ENCODE data around the gene MBNL1.
A peak's percentile ranks its signal among the peaks of the same experiment; 100 is the strongest.

The MBNL1 gene

DNA sequence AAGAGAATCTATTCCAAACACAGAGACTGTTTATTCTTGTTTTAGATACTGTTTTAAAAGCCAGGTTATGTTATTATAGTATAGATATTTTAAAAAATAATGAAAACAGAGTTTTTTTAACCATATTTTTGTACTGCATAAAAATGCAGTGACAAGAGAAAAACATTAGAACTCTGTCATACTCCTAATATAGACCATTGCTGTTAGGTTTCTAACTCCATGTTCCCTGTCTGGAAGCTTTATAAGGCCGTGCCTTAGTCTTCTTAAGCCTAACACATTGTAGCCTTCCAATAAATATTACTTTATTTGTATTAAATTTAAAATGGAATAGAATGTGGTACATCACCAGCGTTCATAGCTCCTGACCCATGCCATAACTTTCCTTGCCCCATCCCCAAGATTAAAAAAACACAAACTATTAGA lies 53.2 kb downstream of the MBNL1 start:
- Histone ChIP-seq H3K4me3 (ENCODE audit: low read depth, low read length) (no peak overlapping the region), H3K9me3 (ENCODE audit: insufficient read depth, low read depth, low read length) (no peaks in the 10 kb centered on the region), H3K23ac (ENCODE audit: low read length) (no peak overlapping the region), H3K9ac (ENCODE audit: low read length) (no peak overlapping the region), H3K79me2 (ENCODE audit: control insufficient read depth, insufficient read depth, low read length, poor library complexity) (no peaks in the 10 kb centered on the region), H3K18ac (ENCODE audit: low read length) (no peak overlapping the region), H2AK5ac (ENCODE audit: low read length) (no peak overlapping the region), H3K27me3 (ENCODE audit: insufficient read depth, low read length) (no peaks in the 10 kb centered on the region), H3K79me1 (ENCODE audit: low read length) (no peaks in the 10 kb centered on the region), H4K12ac (ENCODE audit: low read depth, low read length) (no peak overlapping the region), H3K4me2 (ENCODE audit: low read length) (no peak overlapping the region), H3K4me1 (ENCODE audit: control insufficient read depth in 1 of 2, insufficient read depth in 2 of 2, low read length in 2 of 2) (no peaks in the 10 kb centered on the region), H2AFZ (ENCODE audit: insufficient read depth, low read length, poor library complexity) (no peak overlapping the region), H4K91ac (ENCODE audit: low read depth, low read length) (no peak overlapping the region), H3K4ac (ENCODE audit: low read depth, low read length) (no peak overlapping the region), H2BK5ac (ENCODE audit: low read depth, low read length, poor library complexity) (no peak overlapping the region), H3K14ac (ENCODE audit: low read length) (no peak overlapping the region), H3K27ac (ENCODE audit: low read depth, low read length) (no peak overlapping the region), H4K8ac (ENCODE audit: low read depth, low read length) (no peak overlapping the region), H2BK12ac (ENCODE audit: low read length) (no peak overlapping the region), H3K36me3 (ENCODE audit: control insufficient read depth in 1 of 2, insufficient read depth in 2 of 2, low read length in 2 of 2) (no peaks in the 10 kb centered on the region), H2BK120ac (ENCODE audit: insufficient read depth, low read length, poor library complexity) (no peak overlapping the region)
- no CpG with 5 or more reads among the region's 2 CpGs for WGBS (ENCODE audit: extremely low coverage, insufficient coverage, insufficient read length)
- DNase-seq: no peak

DNA sequence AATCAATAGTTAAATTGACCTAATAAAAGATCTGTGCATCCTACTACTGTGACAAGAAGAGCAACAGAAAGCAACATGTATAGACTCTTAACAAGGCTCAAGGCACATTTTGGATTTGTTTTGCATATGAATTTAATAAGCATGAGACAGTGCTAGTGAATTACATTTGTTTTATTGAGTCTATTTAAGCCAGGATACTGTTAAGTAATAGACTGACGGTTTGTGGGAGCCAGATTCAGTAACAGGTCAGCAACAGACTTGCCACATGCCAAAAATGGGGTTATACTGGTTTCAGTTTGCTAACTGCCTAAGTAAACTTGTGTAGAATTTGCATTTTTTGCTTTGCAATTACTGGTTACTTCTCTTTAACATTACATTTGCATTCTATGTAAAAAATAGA lies 54.0 kb downstream of the MBNL1 start:
- no peak overlapping the region for H4K12ac ChIP-seq (ENCODE audit: low read depth, low read length)
- no peak overlapping the region for H3K4me2 ChIP-seq (ENCODE audit: low read length)
- H3K4me1 ChIP-seq (ENCODE audit: control insufficient read depth in 1 of 2, insufficient read depth in 2 of 2, low read length in 2 of 2): no peaks in the 10 kb centered on the region
- peak in 1 of 2 donors; percentile 23 for DNase-seq
- H2AFZ ChIP-seq (ENCODE audit: insufficient read depth, low read length, poor library complexity): no peak overlapping the region
- H3K79me2 ChIP-seq (ENCODE audit: control insufficient read depth, insufficient read depth, low read length, poor library complexity): no peaks in the 10 kb centered on the region
- no peaks in the 10 kb centered on the region for H3K9me3 ChIP-seq (ENCODE audit: insufficient read depth, low read depth, low read length)
- H4K8ac ChIP-seq (ENCODE audit: low read depth, low read length): no peak overlapping the region
- no peak overlapping the region for H2BK120ac ChIP-seq (ENCODE audit: insufficient read depth, low read length, poor library complexity)
- no peak overlapping the region for H3K18ac ChIP-seq (ENCODE audit: low read length)
- H2BK5ac ChIP-seq (ENCODE audit: low read depth, low read length, poor library complexity): no peak overlapping the region
- no peak overlapping the region for H3K4me3 ChIP-seq (ENCODE audit: low read depth, low read length)
- no peaks in the 10 kb centered on the region for H3K27me3 ChIP-seq (ENCODE audit: insufficient read depth, low read length)
- H3K36me3 ChIP-seq (ENCODE audit: control insufficient read depth in 1 of 2, insufficient read depth in 2 of 2, low read length in 2 of 2): no peaks in the 10 kb centered on the region
- H3K79me1 ChIP-seq (ENCODE audit: low read length): no peaks in the 10 kb centered on the region
- no peak overlapping the region for H3K27ac ChIP-seq (ENCODE audit: low read depth, low read length)
- no peak overlapping the region for H3K9ac ChIP-seq (ENCODE audit: low read length)
- H2BK12ac ChIP-seq (ENCODE audit: low read length): no peak overlapping the region
- no peak overlapping the region for H2AK5ac ChIP-seq (ENCODE audit: low read length)
- no peak overlapping the region for H3K14ac ChIP-seq (ENCODE audit: low read length)
- H3K23ac ChIP-seq (ENCODE audit: low read length): no peak overlapping the region
- WGBS (ENCODE audit: extremely low coverage, insufficient coverage, insufficient read length): no CpG with 5 or more reads among the region's 1 CpG
- H4K91ac ChIP-seq (ENCODE audit: low read depth, low read length): no peak overlapping the region
- no peak overlapping the region for H3K4ac ChIP-seq (ENCODE audit: low read depth, low read length)

DNA sequence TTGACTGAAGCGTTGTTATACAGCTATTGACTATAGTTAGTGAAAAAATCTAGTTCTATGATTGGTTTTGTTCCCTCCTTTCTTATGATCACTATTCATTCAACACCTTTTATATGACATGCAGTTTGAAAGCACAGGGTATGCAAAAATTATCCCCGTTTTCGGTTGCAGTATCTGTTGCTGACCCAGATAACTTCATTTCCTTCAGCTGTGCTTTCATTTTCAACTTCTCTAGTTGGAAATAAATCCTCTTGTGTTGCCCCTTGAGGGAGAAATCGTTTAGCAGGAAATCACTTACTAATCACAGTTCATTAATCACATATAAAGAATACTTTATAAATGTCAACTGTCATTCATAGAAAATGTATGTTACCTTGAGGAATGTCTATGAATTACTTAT lies 55.1 kb downstream of the MBNL1 start:
- no CpG with 5 or more reads among the region's 4 CpGs for WGBS (ENCODE audit: extremely low coverage, insufficient coverage, insufficient read length)
- no peaks in the 10 kb centered on the region for H3K79me2 ChIP-seq (ENCODE audit: control insufficient read depth, insufficient read depth, low read length, poor library complexity)
- no peaks in the 10 kb centered on the region for H3K36me3 ChIP-seq (ENCODE audit: control insufficient read depth in 1 of 2, insufficient read depth in 2 of 2, low read length in 2 of 2)
- H3K4me3 ChIP-seq (ENCODE audit: low read depth, low read length): no peak overlapping the region
- H2AFZ ChIP-seq (ENCODE audit: insufficient read depth, low read length, poor library complexity): no peak overlapping the region
- no peak overlapping the region for H2BK120ac ChIP-seq (ENCODE audit: insufficient read depth, low read length, poor library complexity)
- no peak for DNase-seq
- no peak overlapping the region for H3K14ac ChIP-seq (ENCODE audit: low read length)
- no peak overlapping the region for H3K23ac ChIP-seq (ENCODE audit: low read length)
- H3K79me1 ChIP-seq (ENCODE audit: low read length): no peaks in the 10 kb centered on the region
- no peaks in the 10 kb centered on the region for H3K4me1 ChIP-seq (ENCODE audit: control insufficient read depth in 1 of 2, insufficient read depth in 2 of 2, low read length in 2 of 2)
- no peaks in the 10 kb centered on the region for H3K27me3 ChIP-seq (ENCODE audit: insufficient read depth, low read length)
- no peak overlapping the region for H3K18ac ChIP-seq (ENCODE audit: low read length)
- H2AK5ac ChIP-seq (ENCODE audit: low read length): no peak overlapping the region
- H4K12ac ChIP-seq (ENCODE audit: low read depth, low read length): no peak overlapping the region
- no peak overlapping the region for H2BK12ac ChIP-seq (ENCODE audit: low read length)
- H3K9me3 ChIP-seq (ENCODE audit: insufficient read depth, low read depth, low read length): no peaks in the 10 kb centered on the region
- no peak overlapping the region for H4K8ac ChIP-seq (ENCODE audit: low read depth, low read length)
- H3K4me2 ChIP-seq (ENCODE audit: low read length): no peak overlapping the region
- no peak overlapping the region for H2BK5ac ChIP-seq (ENCODE audit: low read depth, low read length, poor library complexity)
- H3K4ac ChIP-seq (ENCODE audit: low read depth, low read length): no peak overlapping the region
- no peak overlapping the region for H3K9ac ChIP-seq (ENCODE audit: low read length)
- no peak overlapping the region for H4K91ac ChIP-seq (ENCODE audit: low read depth, low read length)
- no peak overlapping the region for H3K27ac ChIP-seq (ENCODE audit: low read depth, low read length)

DNA sequence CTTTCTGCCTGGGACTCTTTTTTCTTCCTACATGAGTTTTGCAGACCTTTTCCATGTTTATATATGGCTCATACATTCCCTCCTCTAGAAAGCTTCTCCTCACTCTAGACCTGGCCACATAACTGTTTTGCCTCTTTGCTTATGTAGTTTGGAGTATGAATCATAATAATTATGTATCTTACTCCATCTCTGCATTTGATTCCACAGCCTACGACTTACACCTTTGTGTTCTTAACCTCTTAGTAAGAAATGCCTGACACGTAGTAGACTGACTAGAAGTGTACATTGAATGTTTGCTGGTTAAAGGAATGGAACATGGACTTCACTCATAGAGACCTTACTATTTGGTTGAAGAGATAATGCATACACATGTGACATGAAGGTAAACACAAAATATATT lies 56.4 kb downstream of the MBNL1 start:
- no peak overlapping the region for H2AK5ac ChIP-seq (ENCODE audit: low read length)
- no peak overlapping the region for H3K4me2 ChIP-seq (ENCODE audit: low read length)
- no peak overlapping the region for H3K9ac ChIP-seq (ENCODE audit: low read length)
- H3K18ac ChIP-seq (ENCODE audit: low read length): no peak overlapping the region
- no peak overlapping the region for H3K4me3 ChIP-seq (ENCODE audit: low read depth, low read length)
- H3K27ac ChIP-seq (ENCODE audit: low read depth, low read length): no peak overlapping the region
- H3K79me1 ChIP-seq (ENCODE audit: low read length): no peaks in the 10 kb centered on the region
- H3K23ac ChIP-seq (ENCODE audit: low read length): no peak overlapping the region
- WGBS (ENCODE audit: extremely low coverage, insufficient coverage, insufficient read length): no CpG with 5 or more reads among the region's 2 CpGs
- H2BK12ac ChIP-seq (ENCODE audit: low read length): no peak overlapping the region
- peaks cover 0 to 2% of the 10 kb centered on the region in 2 experiments for H3K36me3 ChIP-seq (ENCODE audit: control insufficient read depth in 1 of 2, insufficient read depth in 2 of 2, low read length in 2 of 2)
- H3K27me3 ChIP-seq (ENCODE audit: insufficient read depth, low read length): no peaks in the 10 kb centered on the region
- no peak overlapping the region for H3K14ac ChIP-seq (ENCODE audit: low read length)
- H2AFZ ChIP-seq (ENCODE audit: insufficient read depth, low read length, poor library complexity): no peak overlapping the region
- H3K9me3 ChIP-seq (ENCODE audit: insufficient read depth, low read depth, low read length): no peaks in the 10 kb centered on the region
- no peak overlapping the region for H2BK5ac ChIP-seq (ENCODE audit: low read depth, low read length, poor library complexity)
- DNase-seq: peak in 1 of 2 donors; percentile 30
- H4K8ac ChIP-seq (ENCODE audit: low read depth, low read length): no peak overlapping the region
- H4K12ac ChIP-seq (ENCODE audit: low read depth, low read length): no peak overlapping the region
- no peaks in the 10 kb centered on the region for H3K79me2 ChIP-seq (ENCODE audit: control insufficient read depth, insufficient read depth, low read length, poor library complexity)
- H3K4me1 ChIP-seq (ENCODE audit: control insufficient read depth in 1 of 2, insufficient read depth in 2 of 2, low read length in 2 of 2): no peaks in the 10 kb centered on the region
- H2BK120ac ChIP-seq (ENCODE audit: insufficient read depth, low read length, poor library complexity): no peak overlapping the region
- H3K4ac ChIP-seq (ENCODE audit: low read depth, low read length): no peak overlapping the region
- H4K91ac ChIP-seq (ENCODE audit: low read depth, low read length): no peak overlapping the region

All from trophoblast cell (in vitro differentiated cells and primary cell).